ENCODE measurements around the gene C3orf70. TPM values are rescaled to one million over a fixed set of nuclear protein-coding genes. Genes with fewer than 3 reads are reported as not detected.
"Not testable (repeated sequence)": the region's sequence is repeated elsewhere in the genome, so short reads cannot be mapped to it uniquely, and the experiment has no call there.

C3orf70 gene
- total RNA-seq, 4 donors from 2014 or later: 3.6 to 8.5 (median 5.0) TPM

- TF ChIP-seq POLR2AphosphoS5 (IDR thresholded peaks at IDR 0.05) (no peak), POLR2A (IDR thresholded peaks at IDR 0.05) (no peak)
- no peak for DNase-seq (ENCODE audit: low spot score in 2 of 2)
Observed at GRCh38 chr3:185115371-185115770, 37.5 kb downstream of the C3orf70 start.

GRCh38 chr3:185114756-185115155, 38.1 kb downstream of the C3orf70 start:
- WGBS: 40% methylated on average over 4 of the region's 4 CpGs
- H3K9me3 ChIP-seq: no peaks in the 10 kb centered on the region
- no peak overlapping the region for H3K4me3 ChIP-seq
- H3K4me1 ChIP-seq: no peaks in the 10 kb centered on the region
- no peak for DNase-seq (ENCODE audit: low spot score in 2 of 2)
- TF ChIP-seq POLR2AphosphoS5 (IDR thresholded peaks at IDR 0.05) (no peak), EP300 (IDR thresholded peaks at IDR 0.05) (no peak), CTCF (IDR thresholded peaks at IDR 0.05) (no peak), POLR2A (IDR thresholded peaks at IDR 0.05) (no peak)
- H3K36me3 ChIP-seq: no peaks in the 10 kb centered on the region
- no peak overlapping the region for H3K27ac ChIP-seq
- no peaks in the 10 kb centered on the region for H3K27me3 ChIP-seq

More at GRCh38 chr3:185115371-185115770, 37.5 kb downstream of the C3orf70 start:
- Histone ChIP-seq H3K27me3 (no peaks in the 10 kb centered on the region), H3K36me3 (no peaks in the 10 kb centered on the region), H3K27ac (no peak overlapping the region), H3K9me3 (no peaks in the 10 kb centered on the region), H3K4me1 (no peaks in the 10 kb centered on the region), H3K4me3 (no peak overlapping the region)

- 66% methylated on average over 5 of the region's 5 CpGs for WGBS
- Histone ChIP-seq H3K27ac (no peak overlapping the region), H3K4me1 (no peaks in the 10 kb centered on the region)
Observed at GRCh38 chr3:185112186-185112585, 40.7 kb downstream of the C3orf70 start.

GRCh38 chr3:185109012-185109411, 43.8 kb downstream of the C3orf70 start:
- H3K27me3 ChIP-seq; H3K9me3 ChIP-seq; H3K4me1 ChIP-seq; DNase-seq (ENCODE audit: low spot score in 2 of 2); H3K4me3 ChIP-seq; H3K36me3 ChIP-seq; H3K27ac ChIP-seq: not testable (repeated sequence)
- 91% methylated on average over 2 of the region's 2 CpGs for WGBS

More at GRCh38 chr3:185112186-185112585, 40.7 kb downstream of the C3orf70 start:
- TF ChIP-seq EP300 (IDR thresholded peaks at IDR 0.05) (no peak), POLR2AphosphoS5 (IDR thresholded peaks at IDR 0.05) (no peak), POLR2A (IDR thresholded peaks at IDR 0.05) (no peak), CTCF (IDR thresholded peaks at IDR 0.05) (no peak)
- Histone ChIP-seq H3K9me3 (no peaks in the 10 kb centered on the region), H3K27me3 (no peaks in the 10 kb centered on the region), H3K36me3 (no peaks in the 10 kb centered on the region), H3K4me3 (no peak overlapping the region)
- no peak for DNase-seq (ENCODE audit: low spot score in 2 of 2)

GRCh38 chr3:185106256-185106890, 46.5 kb downstream of the C3orf70 start:
- not testable (repeated sequence) for H3K27me3 ChIP-seq; H3K27ac ChIP-seq; H3K4me1 ChIP-seq; H3K36me3 ChIP-seq; H3K4me3 ChIP-seq; H3K9me3 ChIP-seq; DNase-seq (ENCODE audit: low spot score in 2 of 2)
- WGBS: 67% methylated on average over 9 of the region's 9 CpGs

- 78% methylated on average over 7 of the region's 7 CpGs for WGBS
- H3K4me3 ChIP-seq: no peak overlapping the region
- no peak for TF ChIP-seq POLR2A (IDR thresholded peaks at IDR 0.05)
- no peak for TF ChIP-seq POLR2AphosphoS5 (IDR thresholded peaks at IDR 0.05)
- H3K4me1 ChIP-seq: no peaks in the 10 kb centered on the region
- no peaks in the 10 kb centered on the region for H3K27me3 ChIP-seq
- H3K36me3 ChIP-seq: no peaks in the 10 kb centered on the region
- H3K27ac ChIP-seq: no peak overlapping the region
- H3K9me3 ChIP-seq: no peaks in the 10 kb centered on the region
- no peak for DNase-seq (ENCODE audit: low spot score in 2 of 2)
Observed at GRCh38 chr3:185103359-185104127, 49.3 kb downstream of the C3orf70 start.

- no peak overlapping the region for H3K4me3 ChIP-seq
- no peak overlapping the region for H3K27ac ChIP-seq
- WGBS: 70% methylated on average over 4 of the region's 4 CpGs
- H3K4me1 ChIP-seq: no peaks in the 10 kb centered on the region
- H3K9me3 ChIP-seq: no peaks in the 10 kb centered on the region
- H3K36me3 ChIP-seq: no peaks in the 10 kb centered on the region
- no peak for DNase-seq (ENCODE audit: low spot score in 2 of 2)
- TF ChIP-seq POLR2AphosphoS5 (IDR thresholded peaks at IDR 0.05) (no peak), EP300 (IDR thresholded peaks at IDR 0.05) (no peak), CTCF (IDR thresholded peaks at IDR 0.05) (no peak), POLR2A (IDR thresholded peaks at IDR 0.05) (no peak)
- H3K27me3 ChIP-seq: no peaks in the 10 kb centered on the region
Observed at GRCh38 chr3:185094697-185095096, 58.2 kb downstream of the C3orf70 start.

All from suprapubic skin (tissue), 4 donors.